HG03135 (cell line): ENCODE data around the gene SHC2.

Experiments used
- ATAC-seq: cut with Tn5 transposase; IDR thresholded peaks from one replicate; pipeline ENCODE4 v1.9.1; 2021; ENCODE audit warnings: mild to moderate bottlenecking, moderate library complexity; ENCODE audit not compliant: unreplicated experiment

Gene SHC2

DNA sequence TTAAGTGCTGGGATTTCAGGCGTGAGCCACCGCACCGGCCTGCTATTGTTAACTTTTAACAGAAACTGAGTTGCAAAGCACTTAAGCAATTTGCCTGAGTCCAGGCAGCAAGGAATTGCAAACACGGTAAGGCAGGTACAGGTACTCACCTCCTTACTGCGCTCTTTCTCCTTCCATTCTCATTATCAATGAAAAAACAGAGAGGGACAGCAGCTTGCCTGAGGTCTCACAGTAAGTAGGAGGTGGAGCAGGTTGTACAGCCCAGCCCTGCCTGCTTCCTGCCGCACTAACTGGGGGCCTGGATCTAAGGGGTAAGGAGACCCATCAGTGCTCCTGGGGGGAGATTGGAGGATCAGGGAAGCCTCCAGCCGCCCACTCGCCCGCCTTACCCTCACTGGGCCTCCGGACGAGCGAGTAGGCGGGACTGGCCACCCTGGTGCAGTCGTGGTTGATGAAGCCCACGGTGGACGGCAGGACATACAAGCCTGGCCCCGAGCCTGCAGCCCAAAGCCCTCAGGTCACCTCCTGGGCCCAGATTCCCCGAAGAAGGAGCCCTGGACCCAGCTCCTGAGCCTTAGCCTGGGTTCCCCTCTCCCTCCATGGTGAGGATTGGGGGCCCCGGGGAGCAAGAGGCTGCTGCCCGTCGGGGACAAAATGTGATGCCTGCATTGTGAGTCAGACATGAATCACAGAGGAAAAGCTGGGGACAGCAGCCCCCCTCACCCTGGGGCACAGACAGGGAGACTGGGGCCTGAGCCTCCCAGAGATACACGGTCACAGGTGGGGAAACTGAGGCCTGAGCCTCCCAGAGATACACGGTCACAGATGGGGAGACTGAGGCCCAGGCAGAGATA, 11.4 kb upstream of the SHC2 start:
- ATAC-seq: no peak

DNA sequence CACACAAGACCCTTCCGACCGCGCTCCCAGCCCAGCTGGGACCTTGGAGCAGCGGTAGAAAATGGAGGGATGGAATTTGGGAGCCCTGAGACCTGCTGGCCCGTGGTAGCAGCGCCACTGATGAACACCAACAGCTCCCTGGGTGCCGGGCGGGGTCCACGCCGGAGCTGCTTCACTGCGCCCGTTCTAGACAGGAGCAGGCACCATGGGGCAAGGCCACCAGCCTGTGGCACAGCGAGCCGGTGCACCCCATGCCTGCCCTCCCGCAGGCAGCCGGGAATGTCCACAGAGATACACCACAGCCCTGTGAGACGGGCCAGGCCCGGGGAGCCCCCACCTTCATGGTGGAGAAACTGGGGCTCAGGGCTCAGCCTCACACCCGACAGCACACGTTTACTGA, 9.9 kb upstream of the SHC2 start:
- ATAC-seq: no peak

DNA sequence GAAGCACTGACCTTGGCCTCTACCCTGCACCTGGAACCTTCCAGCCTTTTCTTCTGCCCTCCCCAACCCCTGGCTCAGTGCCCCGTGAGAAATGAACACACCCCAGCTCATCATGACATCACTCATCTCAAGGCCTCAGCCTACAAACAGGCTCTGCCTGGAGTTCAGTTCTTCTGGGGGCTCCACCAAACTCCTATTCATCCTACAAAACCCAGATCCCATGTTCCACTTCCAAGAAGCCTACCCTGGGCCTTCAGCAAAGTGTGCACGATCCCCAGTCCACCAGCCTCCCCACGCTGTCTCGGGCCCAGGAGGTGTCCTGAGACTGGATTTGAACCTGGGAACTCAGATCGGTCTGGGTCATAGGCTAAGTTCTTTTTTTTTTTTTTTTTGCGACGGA, 9.0 kb upstream of the SHC2 start:
- ATAC-seq: no peak

DNA sequence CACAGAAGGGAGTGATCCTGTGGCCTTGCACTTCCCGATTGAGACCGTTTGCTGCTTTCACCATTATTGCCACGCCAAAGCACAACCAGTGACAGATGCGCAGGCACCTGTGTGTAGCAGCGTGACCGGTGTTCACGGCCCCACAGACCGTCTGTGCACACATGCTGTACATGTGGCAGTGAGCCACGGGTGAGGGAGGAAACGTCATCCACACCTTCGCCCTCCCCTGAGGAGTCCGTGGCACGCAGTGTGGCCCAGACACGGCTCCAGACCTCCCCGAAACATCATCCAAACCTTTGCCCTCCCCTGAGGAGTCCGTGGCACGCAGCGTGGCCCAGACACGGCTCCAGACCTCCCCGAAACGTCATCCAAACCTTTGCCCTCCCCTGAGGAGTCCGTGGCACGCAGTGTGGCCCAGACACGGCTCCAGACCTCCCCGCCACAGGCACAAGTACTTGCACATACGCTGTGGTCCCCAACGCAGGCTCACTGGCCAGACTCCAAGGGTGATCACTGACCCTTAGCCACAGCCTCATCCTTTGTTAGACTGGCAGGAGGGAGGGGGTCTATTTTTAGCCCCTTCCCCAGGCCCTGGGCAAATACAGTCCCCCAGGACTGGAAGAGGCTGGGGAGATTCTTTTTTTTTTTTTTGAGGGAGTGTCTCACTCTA, 7.9 kb upstream of the SHC2 start:
- no peak for ATAC-seq

DNA sequence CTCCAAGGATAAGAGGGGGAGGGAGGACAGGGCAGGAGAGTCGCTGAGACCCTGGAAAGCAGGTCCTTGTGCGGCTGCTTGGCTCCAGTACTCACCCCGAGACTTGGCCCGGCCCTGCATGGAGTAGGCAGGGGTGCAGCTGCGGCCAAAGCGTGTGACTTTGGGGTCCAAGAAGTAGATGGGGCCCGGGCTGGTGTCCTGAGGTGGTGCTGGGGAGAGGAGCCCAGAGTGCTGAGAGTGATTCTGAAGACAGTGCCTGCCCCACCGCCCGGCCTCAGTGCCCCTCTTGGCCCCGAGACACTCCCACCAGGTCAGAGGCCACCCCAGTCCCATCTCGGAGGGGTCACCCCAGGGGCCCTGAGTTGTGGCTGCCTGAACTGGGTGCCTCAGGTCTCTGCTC, 6.7 kb upstream of the SHC2 start:
- no peak for ATAC-seq

DNA sequence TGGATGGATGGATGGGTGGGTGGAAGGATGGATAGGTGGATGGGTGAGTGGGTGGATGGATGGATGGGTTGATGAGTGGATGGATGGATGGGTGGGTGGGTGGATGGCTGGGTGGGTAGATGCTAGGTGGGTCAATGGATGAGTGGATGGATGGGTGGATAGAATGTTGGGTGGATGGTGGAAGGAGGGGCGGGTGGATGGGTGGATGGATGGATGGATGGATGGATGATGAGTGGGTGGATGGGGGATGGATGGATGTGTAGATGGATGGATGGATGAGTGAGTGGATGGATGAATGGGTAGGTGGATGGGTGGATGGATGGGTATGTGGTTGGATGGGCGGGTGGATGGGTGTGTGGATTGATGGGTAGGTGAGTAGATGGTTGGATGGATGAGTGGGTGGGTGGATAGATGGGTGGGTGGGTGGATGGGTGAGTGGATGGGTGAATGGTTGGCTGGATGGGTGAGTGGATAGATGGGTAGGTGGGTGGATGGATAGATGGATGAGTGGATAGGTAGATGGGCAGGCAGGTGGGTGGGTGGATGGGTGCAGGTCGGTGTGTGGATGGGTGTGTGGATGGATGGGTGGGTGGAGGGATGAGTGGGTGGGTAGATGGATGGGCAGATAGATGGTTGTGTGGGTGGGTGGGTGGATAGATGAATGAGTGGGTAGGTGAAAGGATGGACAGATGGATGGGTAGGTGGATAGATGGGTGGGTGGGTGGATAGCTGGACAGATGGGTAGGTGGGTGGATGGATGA, 4.4 kb upstream of the SHC2 start:
- ATAC-seq: no peak

DNA sequence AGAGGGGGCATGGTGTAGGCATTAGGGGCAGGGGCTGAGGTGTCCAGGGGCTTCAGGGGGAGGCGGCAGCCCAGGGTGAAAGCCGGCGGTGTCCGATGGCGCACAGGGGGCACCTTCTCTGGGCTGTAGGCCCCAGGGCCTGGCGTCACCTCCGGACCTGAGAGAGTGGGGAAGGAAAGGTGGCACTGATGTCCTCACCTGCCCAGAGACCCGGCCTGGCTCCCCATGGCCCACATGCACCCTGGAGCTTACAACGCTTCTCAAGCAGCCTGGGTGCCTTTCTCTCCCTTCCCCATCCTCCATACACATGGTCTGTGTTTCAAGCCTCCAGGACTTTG, 3.3 kb upstream of the SHC2 start:
- no peak for ATAC-seq

DNA sequence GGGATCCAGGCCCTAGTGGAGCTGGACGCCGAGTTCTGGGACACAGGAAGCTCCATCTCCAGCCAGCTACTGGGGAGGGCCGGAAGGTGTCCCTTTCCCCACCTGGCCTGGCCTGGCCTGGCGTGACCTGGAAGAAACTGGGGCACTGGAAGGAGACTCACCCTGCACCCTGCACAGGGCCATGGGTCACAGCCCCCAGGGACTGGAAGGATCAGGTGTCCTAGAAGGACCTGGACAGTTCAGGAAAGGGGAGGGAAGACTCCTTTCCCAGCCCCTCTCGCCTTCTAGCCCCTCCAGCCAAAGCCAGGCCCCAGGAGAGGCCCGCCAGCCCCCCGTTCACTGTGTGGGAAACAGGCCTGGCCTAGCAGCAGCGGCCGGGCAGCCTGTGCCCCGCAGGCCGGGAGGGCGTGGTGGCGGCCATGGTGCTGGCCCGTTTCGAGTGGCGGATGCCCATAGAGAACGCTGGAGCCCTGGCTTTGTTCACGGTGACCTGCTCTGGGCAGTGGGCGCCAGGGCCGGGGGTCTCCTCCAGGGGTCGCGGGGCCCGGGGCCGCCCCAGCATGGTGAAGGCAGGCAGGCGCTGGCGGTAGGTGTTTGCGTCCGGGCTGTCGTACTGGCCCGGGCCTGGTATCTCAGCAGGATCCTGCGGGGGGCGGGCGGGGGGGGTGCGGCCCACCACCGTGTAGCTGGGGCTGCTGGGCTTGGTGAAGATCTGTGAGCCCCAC, 2.8 kb upstream of the SHC2 start:
- no peak for ATAC-seq

DNA sequence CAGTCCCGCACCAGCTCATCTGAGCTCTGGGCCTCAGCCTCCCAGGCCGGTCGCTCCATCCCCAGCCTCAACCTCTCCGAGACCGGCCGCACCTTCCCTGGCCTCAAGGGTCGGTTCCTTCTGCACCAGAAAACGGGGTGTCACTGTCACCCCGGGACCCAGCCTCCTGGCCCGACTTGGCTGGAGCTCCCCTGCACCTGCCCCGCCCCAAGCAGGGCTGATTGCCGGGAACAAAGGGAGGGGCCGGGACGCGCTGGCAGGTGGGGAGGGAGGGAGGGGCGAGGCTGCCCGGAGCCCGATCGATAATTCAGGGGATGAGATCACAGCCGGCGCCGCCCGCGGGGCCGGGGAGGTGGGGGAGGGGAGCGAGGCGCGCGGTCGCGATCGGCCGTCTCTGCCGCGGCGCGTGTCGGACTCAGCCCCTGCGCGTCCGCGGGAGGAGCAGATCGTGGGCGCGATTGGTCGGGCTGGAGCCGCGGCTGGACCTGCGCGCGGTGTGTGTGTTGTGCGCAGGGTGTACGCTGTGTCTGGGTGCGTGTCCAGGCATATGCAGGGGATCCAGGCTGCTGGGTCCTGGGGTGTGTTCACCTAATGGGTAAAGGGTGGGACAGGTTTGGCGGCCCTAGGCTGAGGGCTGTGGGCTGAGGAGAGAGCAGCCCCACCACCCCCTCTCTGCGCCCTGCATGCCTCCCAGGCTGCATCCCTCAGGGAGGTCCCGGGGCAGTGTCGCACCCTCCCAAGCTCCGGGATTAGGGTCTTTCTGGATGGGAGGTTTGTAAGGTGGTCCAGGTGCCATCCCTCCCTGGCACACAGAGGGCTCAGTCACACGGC, 1.1 kb upstream of the SHC2 start:
- no peak for ATAC-seq

DNA sequence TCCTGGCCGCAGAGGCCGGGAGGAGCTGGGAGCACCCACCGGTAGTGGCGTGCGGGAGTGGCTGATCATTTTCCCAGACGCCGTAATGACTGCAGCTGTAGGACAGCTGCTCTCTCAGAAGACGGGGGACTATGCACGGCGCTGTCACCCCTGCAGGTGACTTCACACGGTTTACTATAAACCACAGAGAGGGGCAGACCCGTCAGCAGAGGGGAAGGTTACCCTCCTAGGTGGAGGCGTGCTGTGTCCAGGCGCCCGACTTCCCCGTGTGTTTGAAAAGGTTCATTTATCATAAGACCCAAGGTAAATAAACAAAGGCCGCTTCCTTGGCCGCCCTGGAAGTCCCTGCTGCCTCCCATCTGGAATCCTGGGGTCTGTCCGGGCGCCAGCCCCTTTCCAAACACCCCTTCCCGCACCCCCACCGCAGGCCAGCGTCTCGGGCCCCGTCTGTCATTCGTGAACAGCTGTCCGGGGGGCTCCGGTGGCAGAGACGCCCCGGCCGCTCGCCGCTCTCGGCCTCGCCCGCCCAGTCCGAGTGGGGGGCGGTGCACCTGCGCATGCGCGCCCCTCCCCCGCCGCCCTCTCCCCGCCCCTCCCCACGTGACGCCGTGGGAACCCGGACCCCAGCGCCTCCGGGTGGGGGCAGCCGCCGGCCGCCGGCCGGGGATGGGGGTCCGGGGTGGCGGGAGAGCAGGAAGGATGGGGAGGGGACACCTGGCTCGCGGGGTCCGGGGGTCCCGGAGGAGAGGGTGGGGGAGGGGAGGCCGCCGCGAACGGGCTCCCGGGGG, 915 bp downstream of the SHC2 start:
- ATAC-seq: no peak

DNA sequence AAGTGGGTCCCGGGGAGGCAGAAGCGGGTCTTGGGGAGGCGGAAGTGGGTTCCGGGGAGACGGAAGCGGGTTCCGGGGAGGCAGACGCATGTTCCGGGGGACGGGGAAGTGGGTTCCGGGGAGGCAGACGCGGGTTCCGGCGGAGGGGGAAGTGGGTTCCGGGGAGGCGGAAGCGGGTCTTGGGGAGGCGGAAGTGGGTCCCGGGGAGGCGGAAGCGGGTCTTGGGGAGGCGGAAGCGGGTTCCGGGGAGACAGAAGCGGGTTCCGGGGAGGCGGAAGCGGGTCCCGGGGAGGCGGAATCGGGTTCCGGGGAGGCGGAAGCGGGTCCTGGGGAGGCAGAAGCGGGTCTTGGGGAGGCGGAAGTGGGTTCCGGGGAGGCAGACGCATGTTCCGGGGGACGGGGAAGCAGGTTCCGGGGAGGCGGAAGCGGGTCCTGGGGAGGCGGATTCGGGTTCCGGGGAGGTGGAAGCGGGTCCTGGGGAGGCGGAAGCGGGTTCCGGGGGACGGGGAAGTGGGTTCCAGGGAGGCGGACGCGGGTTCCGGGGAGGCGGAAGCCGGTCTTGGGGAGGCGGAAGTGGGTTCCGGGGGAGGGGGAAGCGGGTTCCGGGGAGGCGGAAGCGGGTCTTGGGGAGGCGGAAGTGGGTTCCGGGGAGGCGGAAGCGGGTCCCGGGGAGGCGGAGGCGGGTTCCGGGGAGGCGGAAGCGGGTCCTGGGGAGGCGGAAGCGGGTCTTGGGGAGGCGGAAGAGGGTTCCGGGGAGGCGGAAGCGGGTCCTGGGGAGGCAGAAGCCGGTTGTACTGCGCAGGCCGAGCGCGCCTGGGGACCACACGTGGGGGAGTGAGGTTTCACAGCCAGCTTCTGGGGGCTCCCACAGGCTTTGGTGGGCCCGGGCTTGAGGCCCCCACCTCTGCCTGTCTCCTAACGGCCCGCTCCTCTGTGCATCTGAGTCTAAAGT, 2.5 kb downstream of the SHC2 start:
- no peak for ATAC-seq

DNA sequence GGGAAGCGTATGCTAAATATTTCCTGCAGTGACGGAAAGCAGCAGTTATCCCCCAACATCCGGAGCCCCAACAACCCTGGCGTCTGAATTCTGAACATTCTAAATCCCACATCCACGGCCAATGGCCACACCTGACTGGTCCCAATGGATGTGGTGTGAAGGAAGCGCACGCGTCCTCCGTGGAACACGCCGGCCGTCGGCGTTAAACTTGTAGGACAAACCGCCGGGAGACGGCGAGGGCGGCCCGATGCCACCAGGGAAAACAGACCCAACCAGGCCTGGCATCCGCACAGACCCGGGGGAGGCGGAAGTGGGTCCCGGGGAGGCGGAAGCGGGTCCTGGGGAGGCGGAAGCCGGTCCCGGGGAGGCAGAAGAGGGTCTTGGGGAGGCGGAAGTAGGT, 3.2 kb downstream of the SHC2 start:
- no peak for ATAC-seq

DNA sequence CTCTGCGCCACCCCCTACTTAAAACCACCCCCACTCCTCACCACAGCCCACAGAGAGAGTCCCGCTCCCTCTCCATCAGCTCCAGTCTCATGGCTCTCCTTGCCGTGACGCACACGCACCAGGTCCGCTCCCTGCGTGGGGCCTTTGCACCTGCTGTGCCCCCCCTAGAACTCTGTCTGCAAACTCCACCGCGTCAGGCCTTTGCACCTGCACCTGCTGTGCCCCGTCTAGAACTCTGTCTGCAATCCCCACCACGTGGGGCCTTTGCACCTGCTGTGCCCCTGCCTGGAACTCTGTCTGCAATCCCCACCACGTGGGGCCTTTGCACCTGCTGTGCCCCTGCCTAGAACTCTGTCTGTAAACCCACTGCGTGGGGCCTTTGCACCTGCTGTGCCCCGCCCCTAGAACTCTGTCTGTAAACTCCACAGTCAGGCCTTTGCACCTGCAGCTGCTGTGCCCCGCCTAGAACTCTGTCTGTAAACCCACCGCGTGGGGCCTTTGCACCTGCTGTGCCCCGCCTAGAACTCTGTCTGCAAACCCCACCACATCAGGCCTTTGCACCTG, 4.2 kb downstream of the SHC2 start:
- ATAC-seq: no peak

DNA sequence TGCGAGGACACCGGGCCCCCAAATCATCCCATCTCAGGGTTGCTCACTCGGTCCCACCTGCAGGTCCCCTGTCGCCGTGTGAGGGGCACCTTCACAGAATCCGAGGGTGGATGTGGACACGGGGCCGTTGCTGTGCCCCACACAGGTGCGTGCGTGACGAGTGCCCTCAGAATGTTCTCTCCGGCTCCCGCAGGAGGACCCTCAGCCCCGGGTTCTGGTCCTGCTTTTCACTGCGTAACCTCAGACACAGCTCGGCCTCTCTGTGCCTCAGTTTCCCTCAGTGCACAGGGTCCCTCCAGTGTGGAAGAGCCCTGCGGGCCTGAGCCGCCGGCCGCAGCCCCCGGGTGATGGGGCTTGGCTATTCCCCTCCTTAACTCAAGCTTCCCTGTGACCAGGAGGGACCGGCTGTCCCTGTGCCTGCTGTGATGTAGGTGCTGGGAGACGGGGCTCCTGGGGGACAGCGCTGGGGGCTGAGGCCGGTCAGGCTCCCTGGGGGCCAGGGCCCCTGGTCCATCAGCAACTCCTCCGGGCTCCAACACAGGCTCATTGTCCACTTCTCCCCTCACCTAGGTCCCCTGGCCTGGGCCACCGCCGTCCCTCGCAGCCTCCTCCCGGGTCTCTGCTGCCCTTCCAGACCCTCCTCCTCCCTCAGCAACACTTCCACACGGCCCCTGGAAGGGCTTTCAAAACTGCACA, 4.8 kb downstream of the SHC2 start:
- ATAC-seq: no peak

DNA sequence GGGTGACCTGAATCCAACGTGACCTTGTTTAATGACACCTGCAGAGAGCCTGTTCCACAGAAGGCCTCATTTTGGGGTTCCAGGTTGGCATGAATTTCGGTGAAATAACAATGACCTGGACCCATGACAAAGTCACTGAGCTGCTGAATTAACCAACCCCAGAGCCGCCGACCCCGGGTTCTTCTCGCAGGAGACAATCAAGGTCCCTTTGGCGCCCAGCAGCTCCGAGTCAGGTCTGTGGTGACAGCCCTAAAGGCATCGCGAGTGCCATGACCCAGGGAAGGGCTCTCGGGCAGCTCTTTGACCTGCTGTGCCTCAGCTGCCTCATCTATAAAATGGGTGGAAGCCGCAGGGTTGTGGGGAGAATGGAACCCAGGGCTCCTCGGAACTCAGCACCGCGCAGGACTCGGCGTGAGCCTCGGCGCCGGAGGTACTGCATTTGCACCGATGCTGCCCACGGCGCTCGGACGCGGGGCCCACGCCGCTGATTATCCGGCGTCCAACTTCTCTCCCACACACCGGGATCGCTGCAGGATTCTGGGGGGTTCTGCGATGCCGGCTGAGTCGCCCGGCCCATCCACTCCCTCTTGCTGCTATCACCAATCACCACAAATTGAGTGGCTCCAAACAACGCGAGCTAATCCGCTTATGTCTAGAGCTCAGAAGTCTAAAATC, 5.7 kb downstream of the SHC2 start:
- ATAC-seq: no peak

DNA sequence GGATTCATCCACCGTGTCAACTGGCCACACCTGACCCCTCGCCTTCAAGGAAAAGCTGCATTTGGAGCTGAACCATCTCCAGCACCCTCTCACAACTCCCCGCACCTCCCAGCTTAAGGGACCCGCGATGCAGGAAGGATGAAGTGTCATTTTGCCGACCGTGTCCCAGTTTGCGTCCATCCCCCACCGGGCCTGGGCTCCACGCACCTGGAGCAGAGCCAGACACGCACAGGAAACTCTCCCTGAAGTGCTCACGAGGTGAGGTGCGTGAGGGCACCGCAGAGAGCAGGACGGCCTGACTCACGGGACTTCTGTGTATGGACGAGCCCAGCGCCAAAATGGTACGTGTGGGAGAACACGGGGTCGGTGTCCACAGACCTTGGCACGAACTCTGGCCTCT, 7.2 kb downstream of the SHC2 start:
- no peak for ATAC-seq

DNA sequence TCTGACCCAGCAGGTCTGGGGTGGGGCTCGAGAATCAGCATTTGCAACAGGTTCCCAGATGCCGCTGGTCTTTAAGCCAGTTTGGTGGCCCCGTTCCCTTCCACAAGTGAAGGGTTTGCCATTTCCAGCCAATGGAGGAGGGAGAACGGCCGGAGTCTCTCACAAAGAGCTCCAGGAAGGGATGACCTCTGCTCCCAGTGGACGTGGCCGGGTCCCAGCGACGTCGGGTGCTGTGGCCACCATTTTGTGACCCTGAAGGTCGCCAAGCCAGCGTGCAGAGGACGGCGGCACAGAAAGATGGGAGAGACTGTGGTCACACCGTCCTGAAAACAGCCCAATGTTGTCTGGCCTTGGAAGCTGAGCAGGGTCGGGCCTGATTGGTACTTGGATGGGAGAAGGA, 8.0 kb downstream of the SHC2 start:
- ATAC-seq: no peak
